GM12864 (cell line): ENCODE measurements around the gene FRY.

Experiments used
- DNase-seq: peaks from one replicate; pipeline ENCODE4 v3.0.0-alpha.2; 2011; ENCODE audit warnings: low read depth
- H3K4me3 ChIP-seq: 2 replicates; pipeline ENCODE4 v1.5.1; 2011; ENCODE audit warnings: mild to moderate bottlenecking, low read depth, low read length, control low read depth
- TF ChIP-seq, protein P1 (sequence below): IDR thresholded peaks from 2 replicates; pipeline ENCODE4 v1.5.1; 2011; ENCODE audit warnings: low read depth, mild to moderate bottlenecking, moderate library complexity, low read length, control low read depth, inconsistent platforms; ENCODE audit errors: missing control alignments

FRY gene

DNA sequence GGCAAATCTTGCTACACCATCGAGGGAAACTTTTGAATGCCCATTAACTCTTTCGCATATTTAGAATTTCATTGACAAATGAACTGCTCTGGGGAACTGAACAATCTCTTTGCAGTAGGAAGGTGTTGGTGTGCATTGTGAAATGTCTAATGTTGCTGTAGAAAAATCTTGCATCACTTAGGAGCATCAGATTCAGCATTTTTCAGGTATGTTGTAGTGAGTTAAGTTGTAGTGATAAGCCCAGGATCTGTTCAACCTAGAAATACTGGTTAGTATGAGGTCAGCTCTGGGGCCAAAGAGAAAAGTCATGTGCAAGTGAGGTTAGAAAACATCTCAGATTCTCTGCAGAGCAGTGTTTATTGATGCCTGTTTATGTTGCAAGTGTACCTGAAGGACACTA, 4.1 kb downstream of the FRY start:
- TF ChIP-seq, protein P1, sequence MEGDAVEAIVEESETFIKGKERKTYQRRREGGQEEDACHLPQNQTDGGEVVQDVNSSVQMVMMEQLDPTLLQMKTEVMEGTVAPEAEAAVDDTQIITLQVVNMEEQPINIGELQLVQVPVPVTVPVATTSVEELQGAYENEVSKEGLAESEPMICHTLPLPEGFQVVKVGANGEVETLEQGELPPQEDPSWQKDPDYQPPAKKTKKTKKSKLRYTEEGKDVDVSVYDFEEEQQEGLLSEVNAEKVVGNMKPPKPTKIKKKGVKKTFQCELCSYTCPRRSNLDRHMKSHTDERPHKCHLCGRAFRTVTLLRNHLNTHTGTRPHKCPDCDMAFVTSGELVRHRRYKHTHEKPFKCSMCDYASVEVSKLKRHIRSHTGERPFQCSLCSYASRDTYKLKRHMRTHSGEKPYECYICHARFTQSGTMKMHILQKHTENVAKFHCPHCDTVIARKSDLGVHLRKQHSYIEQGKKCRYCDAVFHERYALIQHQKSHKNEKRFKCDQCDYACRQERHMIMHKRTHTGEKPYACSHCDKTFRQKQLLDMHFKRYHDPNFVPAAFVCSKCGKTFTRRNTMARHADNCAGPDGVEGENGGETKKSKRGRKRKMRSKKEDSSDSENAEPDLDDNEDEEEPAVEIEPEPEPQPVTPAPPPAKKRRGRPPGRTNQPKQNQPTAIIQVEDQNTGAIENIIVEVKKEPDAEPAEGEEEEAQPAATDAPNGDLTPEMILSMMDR: no peak
- no peak for DNase-seq
- H3K4me3 ChIP-seq: no peak overlapping the region

DNA sequence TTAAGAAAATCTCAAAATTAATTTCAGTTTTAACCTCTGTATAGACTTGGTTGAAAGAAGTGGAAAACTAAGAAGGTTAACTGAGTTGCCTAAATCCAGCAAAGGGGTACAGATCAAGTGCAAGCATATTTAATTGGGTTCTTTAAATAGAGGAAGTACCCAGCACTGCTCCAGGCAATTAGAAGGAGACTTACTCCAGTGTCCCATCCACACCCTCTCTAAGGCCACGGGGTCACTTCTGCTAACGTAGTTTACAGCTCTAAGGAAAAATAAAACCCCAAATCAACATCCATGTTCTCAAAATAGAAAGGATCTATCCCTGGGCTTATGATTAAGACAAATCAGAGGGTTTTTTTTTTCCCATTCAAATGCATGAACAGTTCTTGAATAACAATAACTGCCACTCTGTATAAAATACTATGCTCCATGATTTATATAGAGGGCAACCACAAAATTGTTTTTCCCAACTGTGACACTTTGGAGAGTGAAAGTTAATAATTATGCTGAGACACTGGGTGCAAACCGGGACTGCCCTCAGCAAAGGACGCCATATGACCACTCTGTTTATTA, 4.6 kb downstream of the FRY start:
- no peak for DNase-seq
- TF ChIP-seq, protein P1: no peak
- H3K4me3 ChIP-seq: no peak overlapping the region; the same call in 1 of the 2 replicates

DNA sequence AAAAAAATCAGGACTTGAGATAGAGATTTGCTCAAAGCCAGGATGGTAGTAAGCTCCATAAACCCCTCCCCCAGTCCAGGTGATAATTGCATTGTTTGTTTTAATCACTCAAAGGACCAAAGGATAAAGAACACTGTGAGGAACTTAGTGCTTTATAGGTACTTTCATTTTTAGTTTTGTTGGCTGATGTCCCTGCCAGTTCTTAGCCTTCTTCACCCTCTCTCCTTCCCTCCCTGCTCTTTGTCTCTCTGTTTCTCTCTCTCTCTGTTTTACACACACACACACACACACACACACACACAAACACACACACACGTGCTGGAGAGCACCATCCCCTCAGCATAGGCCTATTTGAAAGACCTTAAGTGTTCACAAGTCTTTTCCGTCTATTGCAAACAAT, 5.2 kb downstream of the FRY start:
- no peak for DNase-seq
- H3K4me3 ChIP-seq: no peak overlapping the region; the same call in 1 of the 2 replicates

DNA sequence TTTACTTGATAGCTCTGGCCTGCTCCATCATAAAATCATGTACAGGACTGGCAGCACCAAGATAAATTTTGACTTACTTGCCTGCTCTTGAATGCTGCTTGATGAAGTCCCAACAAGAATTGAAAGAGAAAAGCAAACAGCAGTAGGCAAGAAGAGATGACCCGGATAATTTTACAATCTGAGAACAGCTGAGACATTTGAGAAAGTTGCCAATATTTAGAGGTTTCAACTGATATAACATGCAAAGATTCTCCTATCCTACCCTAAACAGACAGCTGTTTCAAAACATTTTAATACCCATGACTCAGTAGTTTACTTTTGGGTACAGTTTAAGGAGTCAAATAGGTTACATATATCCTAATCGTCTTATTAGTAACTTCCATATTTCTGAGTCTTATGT, 5.9 kb downstream of the FRY start:
- TF ChIP-seq, protein P1: no peak
- H3K4me3 ChIP-seq: no peak overlapping the region
- DNase-seq: no peak

More for the DNA sequence above, 5.2 kb downstream of the FRY start:
- TF ChIP-seq, protein P1: no peak

DNA sequence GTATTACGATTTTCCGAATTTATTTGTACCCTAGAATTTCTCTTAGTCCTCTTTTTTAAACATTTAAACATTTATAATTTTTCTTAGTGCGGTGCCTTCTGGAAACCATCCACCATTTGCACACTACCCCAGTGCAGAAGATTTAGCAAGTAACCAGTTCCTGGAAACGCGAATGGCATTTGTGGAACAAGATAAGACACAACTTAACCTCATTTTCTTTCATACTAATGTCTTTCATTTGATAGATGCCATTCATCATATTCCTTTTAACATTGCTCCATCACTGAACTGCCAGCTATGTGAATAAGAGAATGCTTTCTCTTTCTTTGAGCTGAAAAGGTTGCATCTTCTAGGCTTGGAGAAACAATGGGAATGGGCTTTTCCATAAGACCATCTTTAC, 6.8 kb downstream of the FRY start:
- no peak overlapping the region for H3K4me3 ChIP-seq
- TF ChIP-seq, protein P1: no peak
- no peak for DNase-seq

DNA sequence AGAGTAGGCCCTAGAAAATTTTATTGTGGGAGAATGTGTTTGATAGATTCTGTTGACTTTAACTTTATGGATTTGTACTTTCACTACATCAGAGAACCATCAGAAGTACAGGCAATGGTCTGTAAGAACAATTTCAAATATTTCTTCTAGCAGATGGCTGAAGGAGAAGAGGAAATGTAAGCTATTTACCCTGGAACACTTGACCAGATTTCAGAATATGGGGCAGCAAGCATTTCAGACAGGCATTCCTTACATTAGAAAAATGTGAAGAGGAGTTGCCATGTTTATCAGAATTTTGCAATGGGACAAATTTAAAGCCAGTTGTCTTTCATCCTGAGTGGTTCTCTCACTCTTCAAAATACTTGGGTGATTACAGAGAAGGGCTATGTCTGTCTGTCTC, 7.5 kb downstream of the FRY start:
- TF ChIP-seq, protein P1: no peak
- DNase-seq: no peak
- H3K4me3 ChIP-seq: no peak overlapping the region

DNA sequence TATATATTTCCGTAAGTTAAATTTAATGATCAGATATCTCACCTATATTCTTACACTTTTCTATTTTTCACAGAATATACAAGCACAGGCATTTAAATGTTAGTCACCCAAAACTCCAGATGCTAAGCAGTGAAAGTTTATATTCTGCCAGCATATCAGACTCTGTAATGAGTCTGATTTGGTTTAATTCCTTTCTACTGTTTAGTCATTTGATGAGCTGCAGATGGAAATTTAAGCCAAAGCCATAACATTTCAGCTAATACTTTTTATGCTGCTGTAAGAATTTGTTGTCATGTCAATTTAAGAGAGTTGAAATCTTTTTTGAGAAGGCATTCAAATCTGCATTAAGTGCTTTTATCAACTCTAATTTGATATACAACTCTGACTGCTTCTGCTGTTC, 8.0 kb downstream of the FRY start:
- H3K4me3 ChIP-seq: no peak overlapping the region
- no peak for DNase-seq
- TF ChIP-seq, protein P1: no peak
